ENCODE measurements around the gene KSR1.

The KSR1 gene

GRCh38 chr17:27550974-27551505 lies 94.8 kb downstream of the KSR1 start:
- DNase-seq (ENCODE audit: low spot score): no peak

- no peak for DNase-seq (ENCODE audit: low spot score)
These were observed 95.5 kb downstream of the KSR1 start for GRCh38 chr17:27551701-27552248.

- DNase-seq (ENCODE audit: low spot score): no peak
These were observed 96.1 kb downstream of the KSR1 start for GRCh38 chr17:27552276-27552732.

GRCh38 chr17:27553019-27553511 lies 96.8 kb downstream of the KSR1 start:
- no peak for DNase-seq (ENCODE audit: low spot score)

GRCh38 chr17:27554152-27554551 lies 97.9 kb downstream of the KSR1 start:
- no peak for DNase-seq (ENCODE audit: low spot score)

- DNase-seq (ENCODE audit: low spot score): no peak
These were observed 98.7 kb downstream of the KSR1 start for GRCh38 chr17:27554911-27555310.

- DNase-seq (ENCODE audit: low spot score): no peak
These were observed 99.1 kb downstream of the KSR1 start for GRCh38 chr17:27555339-27555738.

- no peak for DNase-seq (ENCODE audit: low spot score)
These were observed 102.1 kb downstream of the KSR1 start for GRCh38 chr17:27558341-27558740.

GRCh38 chr17:27558842-27559505 lies 102.7 kb downstream of the KSR1 start:
- DNase-seq (ENCODE audit: low spot score): no peak

- no peak for DNase-seq (ENCODE audit: low spot score)
These were observed 103.5 kb downstream of the KSR1 start for GRCh38 chr17:27559506-27560481.

GRCh38 chr17:27560668-27561067 lies 104.4 kb downstream of the KSR1 start:
- DNase-seq (ENCODE audit: low spot score): no peak

- DNase-seq (ENCODE audit: low spot score): no peak
These were observed 106.7 kb downstream of the KSR1 start for GRCh38 chr17:27562777-27563455.

GRCh38 chr17:27563532-27563931 lies 107.3 kb downstream of the KSR1 start:
- DNase-seq (ENCODE audit: low spot score): no peak

- no peak for DNase-seq (ENCODE audit: low spot score)
These were observed 108.2 kb downstream of the KSR1 start for GRCh38 chr17:27564463-27564862.

- DNase-seq (ENCODE audit: low spot score): no peak
These were observed 109.8 kb downstream of the KSR1 start for GRCh38 chr17:27565874-27566670.

GRCh38 chr17:27566671-27567562 lies 110.7 kb downstream of the KSR1 start:
- DNase-seq (ENCODE audit: low spot score): no peak

- no peak for DNase-seq (ENCODE audit: low spot score)
These were observed 111.3 kb downstream of the KSR1 start for GRCh38 chr17:27567563-27567859.

GRCh38 chr17:27568216-27568615 lies 112.0 kb downstream of the KSR1 start:
- no peak for DNase-seq (ENCODE audit: low spot score)

- no peak for DNase-seq (ENCODE audit: low spot score)
These were observed 112.6 kb downstream of the KSR1 start for GRCh38 chr17:27568811-27569210.

GRCh38 chr17:27569257-27569722 lies 113.0 kb downstream of the KSR1 start:
- peak; percentile 66 for DNase-seq (ENCODE audit: low spot score)
